Caco-2 (cell line): ENCODE measurements around the gene MAP3K15. TPM values are rescaled to one million over a fixed set of nuclear protein-coding genes. Genes with fewer than 3 reads are reported as not detected.

Experiments
- BruUV-seq: library from RNA; stranded (reverse); fragments of 400-500 nt; replicated peaks from 2 replicates; lab custom pipeline; 2021; lab: Mats Ljungman, UMichigan
- CTCF ChIA-PET: fragments of 300-600 bp; sonication (Branson Sonifier 250); formaldehyde crosslinking; loops from one replicate; lab custom pipeline; 2022; ENCODE audit warnings: antibody characterized with exemption; lab: Charles Lee
- POLR2A ChIA-PET: fragments of 300-600 bp; sonication (Branson Sonifier 250); formaldehyde crosslinking; loops from one replicate; lab custom pipeline; 2022; ENCODE audit warnings: antibody characterized with exemption; lab: Charles Lee
- DNase-seq, 2 experiments: peaks; one replicate each; pipeline versions ENCODE4 v3.0.0 to v3.0.0-alpha.2; 2020 to 2022
- H3K27me3 ChIP-seq: replicated peaks from 2 replicates; pipeline ENCODE4 v1.6.0; 2011; ENCODE audit warnings: low read length; ENCODE audit not compliant: control insufficient read depth, insufficient read depth
- H3K36me3 ChIP-seq: 2 replicates; pipeline ENCODE4 v1.5.1; 2011; ENCODE audit warnings: low read length; ENCODE audit not compliant: control insufficient read depth, insufficient read depth
- H3K4me1 ChIP-seq: fragments of 250-450 bp; sonication (Bioruptor Pico); 2 replicates; pipeline ENCODE4 v1.5.1; 2020; ENCODE audit warnings: mild to moderate bottlenecking
- H3K4me3 ChIP-seq: 2 replicates; pipeline ENCODE4 v1.5.1; 2011; ENCODE audit warnings: low read depth, mild to moderate bottlenecking, control low read depth, low read length
- H3K9me3 ChIP-seq: fragments of 250-450 bp; sonication (Bioruptor Pico); 2 replicates; pipeline ENCODE4 v1.5.1; 2020; ENCODE audit warnings: mild to moderate bottlenecking, moderate library complexity
- H3K27ac Mint-ChIP-seq: one replicate; pipeline ENCODE4 v1.8.0; 2022; ENCODE audit warnings: mixed read lengths; ENCODE audit not compliant: unreplicated experiment
- H3K27me3 Mint-ChIP-seq: one replicate; pipeline ENCODE4 v1.8.0; 2022; ENCODE audit warnings: mixed read lengths; ENCODE audit not compliant: insufficient read depth, unreplicated experiment
- H3K36me3 Mint-ChIP-seq: one replicate; pipeline ENCODE4 v1.8.0; 2022; ENCODE audit warnings: mild to moderate bottlenecking, mixed read lengths; ENCODE audit not compliant: insufficient read depth, unreplicated experiment
- H3K4me1 Mint-ChIP-seq: one replicate; pipeline ENCODE4 v1.8.0; 2022; ENCODE audit warnings: low read depth, mixed read lengths; ENCODE audit not compliant: unreplicated experiment
- H3K4me3 Mint-ChIP-seq: one replicate; pipeline ENCODE4 v1.8.0; 2022; ENCODE audit warnings: mild to moderate bottlenecking, moderate library complexity, mixed read lengths; ENCODE audit not compliant: unreplicated experiment
- H3K9me3 Mint-ChIP-seq: one replicate; pipeline ENCODE4 v1.8.0; 2022; ENCODE audit warnings: mixed read lengths; ENCODE audit not compliant: unreplicated experiment
- intact Hi-C: fragments of 100-400 bp; cut with micrococcal nuclease; formaldehyde crosslinking; loops from one replicate; pipeline ENCODE4 v1.10.0; 2022; ENCODE audit not compliant: unreplicated experiment
- total RNA-seq: library from RNA; stranded (reverse); gene quantifications from 2 replicates; pipeline ENCODE4 v1.2.3, GENCODE V29; 2022
- TF ChIP-seq, protein P1 (sequence below), 2 experiments: fragments of 200-600 bp in 1 of 2; IDR thresholded peaks; 1 replicate in 1 of 2; 2 replicates in 1 of 2; pipeline versions ENCODE4 v1.5.1 to v1.8.0; 2011 to 2022; ENCODE audit warnings: antibody characterized with exemption in 1 of 2, control low read depth in 1 of 2, inconsistent platforms in 1 of 2, low read depth in 1 of 2, low read length in 1 of 2, mild to moderate bottlenecking in 1 of 2, moderate library complexity in 1 of 2; ENCODE audit not compliant: insufficient read depth in 1 of 2, severe bottlenecking in 1 of 2, unreplicated experiment in 1 of 2

The MAP3K15 gene
- total RNA-seq, 1 experiment from 2014 or later = 1.3 TPM

DNA sequence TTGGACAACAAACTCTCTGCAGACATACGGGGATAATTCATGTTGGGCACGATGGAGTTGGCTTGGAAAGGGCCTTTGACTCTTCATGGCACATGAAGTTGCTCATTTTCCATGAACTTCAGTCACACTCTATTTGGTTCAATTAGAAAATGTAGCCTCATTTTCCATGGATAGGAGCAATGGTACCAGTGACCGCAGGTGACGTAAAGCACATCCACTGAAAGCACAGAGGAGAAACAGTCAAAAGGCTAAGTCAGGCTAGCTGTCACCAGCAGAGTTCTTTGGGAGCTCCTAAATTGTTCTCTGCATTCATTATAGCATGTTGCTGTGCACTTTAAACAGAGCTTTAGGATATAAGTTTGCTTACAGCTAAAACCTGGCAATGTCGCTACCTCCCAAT, 39.9 kb upstream of the MAP3K15 start:
- ChIA-PET CTCF (no interaction called here), POLR2A (no interaction called here)
- DNase-seq = no peak
- no peaks in the 10 kb centered on the region for H3K4me1 ChIP-seq
- no peaks in the 10 kb centered on the region for H3K27me3 Mint-ChIP-seq
- H3K36me3 Mint-ChIP-seq = peaks cover 23% of the 10 kb centered on the region
- H3K9me3 ChIP-seq = no peaks in the 10 kb centered on the region
- no peak overlapping the region for H3K4me3 ChIP-seq
- no TSS peak for BruUV-seq
- H3K9me3 Mint-ChIP-seq = no peaks in the 10 kb centered on the region
- H3K4me1 Mint-ChIP-seq = no peaks in the 10 kb centered on the region
- no peak overlapping the region for H3K27ac Mint-ChIP-seq
- intact Hi-C loops = no loop called here
- H3K36me3 ChIP-seq = no peaks in the 10 kb centered on the region
- TF ChIP-seq, protein P1, sequence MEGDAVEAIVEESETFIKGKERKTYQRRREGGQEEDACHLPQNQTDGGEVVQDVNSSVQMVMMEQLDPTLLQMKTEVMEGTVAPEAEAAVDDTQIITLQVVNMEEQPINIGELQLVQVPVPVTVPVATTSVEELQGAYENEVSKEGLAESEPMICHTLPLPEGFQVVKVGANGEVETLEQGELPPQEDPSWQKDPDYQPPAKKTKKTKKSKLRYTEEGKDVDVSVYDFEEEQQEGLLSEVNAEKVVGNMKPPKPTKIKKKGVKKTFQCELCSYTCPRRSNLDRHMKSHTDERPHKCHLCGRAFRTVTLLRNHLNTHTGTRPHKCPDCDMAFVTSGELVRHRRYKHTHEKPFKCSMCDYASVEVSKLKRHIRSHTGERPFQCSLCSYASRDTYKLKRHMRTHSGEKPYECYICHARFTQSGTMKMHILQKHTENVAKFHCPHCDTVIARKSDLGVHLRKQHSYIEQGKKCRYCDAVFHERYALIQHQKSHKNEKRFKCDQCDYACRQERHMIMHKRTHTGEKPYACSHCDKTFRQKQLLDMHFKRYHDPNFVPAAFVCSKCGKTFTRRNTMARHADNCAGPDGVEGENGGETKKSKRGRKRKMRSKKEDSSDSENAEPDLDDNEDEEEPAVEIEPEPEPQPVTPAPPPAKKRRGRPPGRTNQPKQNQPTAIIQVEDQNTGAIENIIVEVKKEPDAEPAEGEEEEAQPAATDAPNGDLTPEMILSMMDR (IDR thresholded peaks at IDR 0.05; ENCODE audit: insufficient read depth in 1 of 2, low read depth in 1 of 2, low read length in 1 of 2, severe bottlenecking in 1 of 2, unreplicated experiment in 1 of 2) = no peak
- no peak overlapping the region for H3K4me3 Mint-ChIP-seq
- no peaks in the 10 kb centered on the region for H3K27me3 ChIP-seq

DNA sequence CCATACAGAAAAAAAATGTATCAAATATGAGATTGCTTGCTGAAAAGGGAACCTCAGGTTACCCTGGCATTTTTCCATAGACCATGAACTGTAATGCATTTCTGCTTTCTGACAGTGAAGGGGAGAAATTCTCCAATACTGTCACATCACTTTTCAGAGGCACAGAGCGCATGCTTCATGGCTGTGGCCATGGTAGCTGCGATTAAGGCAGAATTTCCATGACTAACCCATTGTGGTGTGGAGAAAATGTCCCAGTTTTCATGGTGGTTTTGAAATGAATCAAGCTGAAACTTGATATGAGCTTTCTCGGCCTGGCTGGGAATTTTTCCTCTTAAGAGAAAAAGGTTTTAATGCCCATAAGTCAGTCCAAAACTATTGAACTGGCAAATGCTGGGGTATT, 39.5 kb upstream of the MAP3K15 start:
- Mint-ChIP-seq H3K4me3 (no peak overlapping the region), H3K27ac (no peak overlapping the region), H3K36me3 (peaks cover 25% of the 10 kb centered on the region), H3K4me1 (no peaks in the 10 kb centered on the region), H3K27me3 (no peaks in the 10 kb centered on the region), H3K9me3 (no peaks in the 10 kb centered on the region)
- TF ChIP-seq, protein P1 (IDR thresholded peaks at IDR 0.05; ENCODE audit: insufficient read depth in 1 of 2, low read depth in 1 of 2, low read length in 1 of 2, severe bottlenecking in 1 of 2, unreplicated experiment in 1 of 2) = no peak
- POLR2A ChIA-PET = no interaction called here
- intact Hi-C loops = no loop called here
- Histone ChIP-seq H3K4me1 (no peaks in the 10 kb centered on the region), H3K4me3 (no peak overlapping the region), H3K9me3 (no peaks in the 10 kb centered on the region), H3K27me3 (no peaks in the 10 kb centered on the region), H3K36me3 (no peaks in the 10 kb centered on the region)
- CTCF ChIA-PET = no interaction called here
- DNase-seq = no peak
- BruUV-seq = no TSS peak

DNA sequence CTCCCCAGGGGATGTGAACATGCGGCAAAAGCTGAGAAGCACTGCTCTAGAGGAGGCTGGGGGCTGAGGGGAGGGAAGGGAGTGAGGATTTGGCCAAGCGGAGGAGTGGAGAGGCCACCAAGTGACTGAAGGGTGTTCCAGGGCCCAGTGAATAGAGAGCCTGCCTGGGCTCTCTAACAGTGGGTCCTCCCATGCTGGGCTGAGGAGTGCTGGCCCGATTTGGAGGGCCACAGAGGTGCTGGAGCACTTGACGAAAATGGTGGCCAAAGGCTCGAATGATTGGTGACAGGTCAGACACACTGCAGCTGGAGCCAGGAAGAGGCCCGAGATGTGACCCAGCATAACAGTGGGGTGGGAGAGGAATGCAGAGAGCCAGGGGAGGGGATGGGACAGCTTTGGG, 37.5 kb upstream of the MAP3K15 start:
- H3K27me3 ChIP-seq = no peaks in the 10 kb centered on the region
- H3K4me1 ChIP-seq = no peaks in the 10 kb centered on the region
- H3K27ac Mint-ChIP-seq = no peak overlapping the region
- no TSS peak for BruUV-seq
- no peak for DNase-seq
- no peaks in the 10 kb centered on the region for H3K9me3 Mint-ChIP-seq
- ChIA-PET POLR2A (no interaction called here), CTCF (no interaction called here)
- H3K4me3 ChIP-seq = no peak overlapping the region
- TF ChIP-seq, protein P1 (IDR thresholded peaks at IDR 0.05; ENCODE audit: insufficient read depth in 1 of 2, low read depth in 1 of 2, low read length in 1 of 2, severe bottlenecking in 1 of 2, unreplicated experiment in 1 of 2) = no peak
- H3K36me3 Mint-ChIP-seq = peaks cover 44% of the 10 kb centered on the region
- H3K9me3 ChIP-seq = no peaks in the 10 kb centered on the region
- H3K4me3 Mint-ChIP-seq = no peak overlapping the region
- no peaks in the 10 kb centered on the region for H3K36me3 ChIP-seq
- no peaks in the 10 kb centered on the region for H3K4me1 Mint-ChIP-seq
- intact Hi-C loops = no loop called here
- H3K27me3 Mint-ChIP-seq = no peaks in the 10 kb centered on the region
